ENCODE measurements around the gene LRRC61. TPM values are rescaled to one million over a fixed set of nuclear protein-coding genes. Genes with fewer than 3 reads are reported as not detected.
"Not testable (repeated sequence)": the region's sequence is repeated elsewhere in the genome, so short reads cannot be mapped to it uniquely, and the experiment has no call there.

Gene LRRC61, protein sequence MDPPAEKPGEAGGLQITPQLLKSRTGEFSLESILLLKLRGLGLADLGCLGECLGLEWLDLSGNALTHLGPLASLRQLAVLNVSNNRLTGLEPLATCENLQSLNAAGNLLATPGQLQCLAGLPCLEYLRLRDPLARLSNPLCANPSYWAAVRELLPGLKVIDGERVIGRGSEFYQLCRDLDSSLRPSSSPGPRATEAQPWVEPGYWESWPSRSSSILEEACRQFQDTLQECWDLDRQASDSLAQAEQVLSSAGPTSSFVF
- not detected in 2 replicates for total RNA-seq (2014; rRNA removed; shearing (Covaris generic))
- not detected in 2 replicates for polyA plus RNA-seq (2015; cell fraction: cytosol; rRNA removed)
- polyA plus RNA-seq (2015; cell fraction: nucleus; rRNA removed): not detected in 2 replicates

DNA sequence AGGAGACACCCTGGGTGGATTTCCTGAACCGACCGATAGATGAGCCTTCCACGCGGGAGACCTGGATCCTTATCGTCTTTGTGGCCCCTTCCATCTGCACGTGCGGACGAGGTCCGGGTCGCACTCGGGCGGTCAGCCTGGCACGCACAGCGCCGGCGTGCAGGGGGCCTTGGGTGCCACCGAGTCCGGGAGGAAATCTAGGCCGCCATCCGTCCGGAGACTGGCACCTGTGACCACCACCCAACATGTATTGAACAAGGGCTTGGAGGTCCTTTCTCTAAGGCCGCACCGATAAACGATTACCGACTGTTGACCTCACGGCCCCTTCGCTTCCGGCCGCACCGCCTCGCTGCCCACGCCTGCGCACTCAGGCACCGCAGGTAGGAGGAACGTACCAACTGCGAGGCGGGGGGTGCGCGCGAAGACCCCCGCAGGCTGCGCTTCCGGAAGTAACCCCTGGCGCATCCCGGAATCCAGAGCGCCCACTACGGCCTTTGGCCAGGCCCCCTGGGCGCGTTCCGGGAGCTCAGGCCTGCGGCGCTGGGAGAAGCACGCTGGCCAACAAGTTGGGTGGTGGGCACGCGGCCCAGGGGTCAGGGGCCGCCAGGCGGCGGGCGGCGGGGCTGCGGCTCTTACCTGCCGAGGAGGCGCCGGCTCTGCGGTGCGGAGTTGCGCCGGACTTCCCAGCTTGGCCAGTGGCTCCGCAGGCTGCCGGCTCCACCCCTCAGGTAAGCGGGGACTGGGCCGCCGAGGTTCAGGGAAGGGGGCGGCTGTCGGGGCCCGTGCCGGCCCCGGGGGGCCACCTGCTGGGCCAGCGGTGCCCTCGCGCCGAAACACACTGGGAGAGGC, at the start of gene LRRC61, which contains the start of gene ACTR3C:
TSS of gene LRRC61 (plus strand) at position 523 of the 849 bp plus-strand sequence. CDS start 13,507 bp downstream, outside the sequence.
TSS of gene ACTR3C (minus strand) at position 713 of the 849 bp plus-strand sequence. CDS start 28,249 bp downstream, outside the sequence.
- in situ Hi-C loops (cut with HindIII; ENCODE audit: low pct_unique_long_range_greater_than_20kb, low sequenced_read_pairs): no loop called here
- no peak for DNase-seq (ENCODE audit: low read depth, low spot score)

DNA sequence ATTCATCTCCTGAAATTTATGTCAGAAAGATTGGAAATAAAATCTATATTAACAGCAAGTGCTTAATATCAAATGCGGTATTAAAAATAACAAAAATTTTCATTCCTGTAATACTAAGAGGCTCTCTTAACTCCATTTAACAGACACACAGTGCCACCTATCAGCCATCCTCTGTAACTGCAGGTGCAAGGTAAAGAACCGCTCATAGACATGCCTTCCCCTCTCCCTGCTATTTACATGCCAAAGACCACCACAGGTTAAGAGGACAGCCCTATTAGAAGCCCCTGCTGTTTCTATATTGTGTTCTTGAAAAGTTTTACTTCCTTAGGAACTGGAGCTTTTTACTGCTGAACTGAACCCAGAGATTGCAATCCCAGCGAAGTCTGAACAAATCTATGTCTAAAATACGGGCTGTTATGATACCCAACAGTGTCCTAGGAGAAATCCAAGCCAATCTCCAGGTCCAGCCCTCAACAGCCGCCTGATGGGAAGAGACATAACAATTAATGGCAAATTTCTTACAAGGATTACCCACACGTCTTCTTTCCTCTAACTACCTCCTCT, 46.9 kb upstream of the LRRC61 start:
- peak; percentile 66 for DNase-seq (ENCODE audit: low read depth, low spot score)
- in situ Hi-C loops (cut with HindIII; ENCODE audit: low pct_unique_long_range_greater_than_20kb, low sequenced_read_pairs): not testable (repeated sequence)

DNA sequence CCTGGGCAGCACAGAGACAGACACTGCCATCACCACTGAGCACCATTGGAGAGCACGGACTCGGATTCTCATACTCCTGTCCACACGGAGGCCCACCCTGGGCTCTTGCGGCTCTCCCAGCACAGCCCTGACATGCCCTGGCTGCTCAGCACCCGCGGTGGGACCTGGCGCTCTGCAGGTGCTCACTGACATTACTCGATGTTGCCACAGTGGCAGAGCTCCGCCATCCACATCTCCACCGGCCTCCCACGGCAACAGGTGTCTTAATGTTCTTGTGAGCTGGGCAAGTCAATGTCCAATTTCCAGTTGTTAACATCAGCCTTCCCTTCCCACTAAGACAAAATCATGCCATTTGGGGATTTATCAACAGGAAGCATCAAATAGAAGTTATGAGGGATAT, 44.8 kb upstream of the LRRC61 start:
- DNase-seq (ENCODE audit: low read depth, low spot score); in situ Hi-C loops (cut with HindIII; ENCODE audit: low pct_unique_long_range_greater_than_20kb, low sequenced_read_pairs): not testable (repeated sequence)

DNA sequence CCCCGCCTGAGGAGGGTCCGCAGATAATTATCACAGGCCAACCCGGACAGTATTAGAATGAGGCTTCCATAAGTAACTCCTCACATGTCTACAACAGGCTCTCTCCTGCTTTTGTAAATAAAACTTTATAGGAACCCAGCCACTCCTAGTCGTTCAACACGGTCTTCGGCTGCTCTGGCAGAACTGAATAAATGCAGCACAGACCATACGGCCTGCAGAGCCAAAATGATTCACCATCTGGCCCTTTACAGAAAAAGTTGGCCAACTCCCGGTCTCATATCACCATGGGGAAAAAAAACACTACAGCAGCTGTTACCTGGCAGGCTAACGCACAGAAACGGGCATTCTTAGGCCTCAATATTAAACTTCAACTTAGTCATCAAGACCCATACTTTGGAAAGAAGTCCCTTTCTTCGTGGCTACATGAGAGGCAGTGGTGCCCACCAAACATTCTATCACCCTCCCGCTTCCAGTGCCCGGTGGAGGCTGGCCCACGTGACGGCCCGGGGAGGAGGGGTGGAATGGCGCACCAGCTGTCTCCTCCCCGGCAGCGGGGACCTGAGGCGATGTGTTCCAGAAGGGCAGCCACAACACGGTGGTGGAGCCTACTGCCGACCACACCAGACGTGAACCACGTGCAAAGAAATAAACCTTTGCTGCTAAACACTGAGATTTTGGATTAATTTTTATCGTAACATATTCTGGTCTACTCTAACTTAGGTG, 41.3 kb upstream of the LRRC61 start:
- DNase-seq (ENCODE audit: low read depth, low spot score); in situ Hi-C loops (cut with HindIII; ENCODE audit: low pct_unique_long_range_greater_than_20kb, low sequenced_read_pairs): not testable (repeated sequence)

DNA sequence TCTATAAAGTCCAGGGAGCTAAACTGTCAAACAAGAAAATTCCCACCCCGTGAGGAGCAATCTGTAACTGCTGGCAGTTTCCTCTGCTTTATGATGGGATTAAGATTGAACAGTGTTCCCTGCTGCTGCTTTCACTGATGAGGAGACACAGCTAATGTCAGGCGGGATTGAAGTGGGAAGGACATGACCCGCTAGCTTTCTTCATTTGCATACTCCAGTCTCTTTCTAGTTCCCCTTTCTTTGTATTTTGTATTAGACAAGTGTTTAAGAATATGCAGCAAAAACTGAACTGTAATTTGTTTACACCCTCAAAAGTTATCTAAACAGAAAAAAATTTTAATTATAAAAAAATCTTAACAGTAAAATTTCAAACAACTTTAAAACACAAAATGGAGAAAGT, 40.0 kb upstream of the LRRC61 start:
- DNase-seq (ENCODE audit: low read depth, low spot score); in situ Hi-C loops (cut with HindIII; ENCODE audit: low pct_unique_long_range_greater_than_20kb, low sequenced_read_pairs): not testable (repeated sequence)

DNA sequence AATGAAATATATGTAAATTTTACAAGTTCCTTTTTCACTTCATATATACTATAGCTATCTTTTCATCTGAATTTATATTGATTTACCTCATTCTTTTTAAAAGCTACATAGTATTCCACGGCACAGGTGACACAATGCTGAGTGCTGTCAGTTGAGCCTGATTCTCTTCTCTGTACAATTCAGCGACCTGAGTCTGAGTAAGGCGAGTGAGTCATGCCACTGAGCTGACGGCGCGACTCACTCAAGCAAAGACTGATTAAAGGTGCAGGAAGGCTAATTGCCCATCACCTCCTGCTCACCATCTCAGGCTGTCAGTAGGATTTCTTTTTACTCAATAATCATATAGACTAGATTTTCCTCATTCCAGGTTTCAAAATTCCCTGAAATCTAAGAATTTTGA, 39.5 kb upstream of the LRRC61 start:
- in situ Hi-C loops (cut with HindIII; ENCODE audit: low pct_unique_long_range_greater_than_20kb, low sequenced_read_pairs); DNase-seq (ENCODE audit: low read depth, low spot score): not testable (repeated sequence)

DNA sequence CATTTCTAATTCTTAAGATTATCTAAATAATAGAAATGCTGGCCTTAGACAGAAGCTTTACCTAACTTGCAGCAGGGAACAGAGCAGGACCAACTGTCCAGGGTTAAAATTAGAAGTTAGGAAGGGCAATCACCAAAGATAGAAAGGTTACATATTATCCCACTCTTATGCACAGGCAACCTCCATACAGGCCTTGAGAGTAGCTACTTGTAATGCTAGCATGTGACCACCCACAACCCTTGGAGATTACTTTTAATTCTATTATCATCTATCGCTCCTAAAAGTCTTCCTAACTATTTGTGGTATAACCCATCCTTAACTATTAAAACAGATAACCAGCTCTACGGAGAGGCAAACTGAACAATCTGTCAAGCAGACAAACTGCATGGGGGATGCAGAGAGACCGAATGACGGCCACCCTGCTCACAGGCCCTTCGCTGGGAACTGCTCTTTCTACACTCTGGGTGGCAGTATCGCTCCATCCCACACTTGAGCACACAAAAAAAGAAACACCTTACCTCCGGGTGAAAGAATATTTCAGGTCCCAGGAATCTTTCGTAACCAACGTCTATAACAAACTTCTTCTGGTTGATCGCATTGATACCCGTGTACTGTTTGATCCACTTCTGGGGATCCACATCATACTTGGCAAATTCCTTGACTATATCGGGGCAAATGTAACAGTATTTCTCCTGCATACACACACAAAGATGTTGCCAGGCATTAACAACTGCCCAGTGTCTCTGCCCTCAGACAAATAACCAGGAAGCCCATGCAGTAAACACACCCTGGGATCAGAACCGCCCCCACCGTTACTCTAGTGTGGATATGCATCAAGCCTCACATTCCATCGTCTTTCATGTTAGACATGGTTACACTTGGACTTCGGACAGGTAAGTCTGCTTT, 37.1 kb upstream of the LRRC61 start:
- in situ Hi-C loops (cut with HindIII; ENCODE audit: low pct_unique_long_range_greater_than_20kb, low sequenced_read_pairs): not testable (repeated sequence)
- peak; percentile 48 for DNase-seq (ENCODE audit: low read depth, low spot score)

DNA sequence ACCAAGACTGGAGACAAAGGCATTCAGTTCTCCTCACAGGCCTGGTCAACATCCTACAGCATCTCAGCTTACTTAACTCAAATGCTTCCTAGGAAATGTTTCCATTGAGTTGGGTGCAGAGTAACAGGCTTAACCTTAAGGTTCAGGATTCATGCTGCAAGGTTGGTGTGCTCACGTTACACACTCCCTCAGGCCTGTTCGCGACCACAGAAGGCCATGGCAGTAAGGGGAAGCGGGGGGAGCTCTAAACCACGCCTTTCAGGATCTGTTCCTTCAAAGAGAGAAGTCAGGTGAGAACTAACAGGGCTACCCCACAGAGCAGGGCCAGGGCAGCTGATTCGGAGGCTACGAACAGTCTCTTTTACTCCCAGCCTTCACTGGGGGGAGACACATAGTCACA, 35.3 kb upstream of the LRRC61 start:
- in situ Hi-C loops (cut with HindIII; ENCODE audit: low pct_unique_long_range_greater_than_20kb, low sequenced_read_pairs); DNase-seq (ENCODE audit: low read depth, low spot score): not testable (repeated sequence)

DNA sequence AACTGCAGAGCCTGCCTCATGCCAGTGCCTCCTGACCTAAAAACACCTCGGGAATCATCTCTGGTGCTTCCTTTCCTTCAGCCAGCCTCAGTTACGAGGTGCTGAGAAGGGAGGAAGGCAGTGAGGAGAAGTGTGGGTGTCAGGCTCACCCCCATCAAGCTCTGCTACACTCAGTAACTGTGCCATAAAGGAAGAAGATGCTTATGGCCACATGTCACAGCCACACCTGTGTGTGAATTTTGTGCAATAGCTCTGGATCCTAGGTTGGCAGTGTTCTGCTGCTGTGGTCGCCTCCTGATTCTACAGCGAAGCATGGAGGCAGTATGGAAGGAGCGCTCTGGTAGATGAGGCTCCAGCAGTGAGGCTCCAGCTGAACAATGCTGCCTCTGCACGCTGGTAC, 34.3 kb upstream of the LRRC61 start:
- in situ Hi-C loops (cut with HindIII; ENCODE audit: low pct_unique_long_range_greater_than_20kb, low sequenced_read_pairs); DNase-seq (ENCODE audit: low read depth, low spot score): not testable (repeated sequence)

DNA sequence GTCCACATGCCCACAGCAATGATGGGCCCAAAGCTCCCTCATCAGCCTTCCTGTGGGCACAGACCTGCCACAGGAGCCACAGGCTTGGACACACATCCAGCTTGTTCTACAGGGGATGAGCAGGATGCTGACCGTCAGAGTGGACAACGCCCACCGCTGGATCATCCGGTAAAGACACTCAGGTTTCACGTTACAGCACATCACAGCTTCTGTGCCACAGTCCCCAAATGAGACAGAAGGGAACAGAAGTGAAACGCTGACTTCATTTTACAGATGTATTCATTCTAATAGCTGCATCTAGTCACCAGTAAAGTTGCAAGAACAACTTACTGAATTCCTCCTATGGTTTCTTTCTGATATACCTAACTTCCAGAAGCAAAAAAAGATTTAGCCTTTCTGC, 32.8 kb upstream of the LRRC61 start:
- DNase-seq (ENCODE audit: low read depth, low spot score); in situ Hi-C loops (cut with HindIII; ENCODE audit: low pct_unique_long_range_greater_than_20kb, low sequenced_read_pairs): not testable (repeated sequence)

DNA sequence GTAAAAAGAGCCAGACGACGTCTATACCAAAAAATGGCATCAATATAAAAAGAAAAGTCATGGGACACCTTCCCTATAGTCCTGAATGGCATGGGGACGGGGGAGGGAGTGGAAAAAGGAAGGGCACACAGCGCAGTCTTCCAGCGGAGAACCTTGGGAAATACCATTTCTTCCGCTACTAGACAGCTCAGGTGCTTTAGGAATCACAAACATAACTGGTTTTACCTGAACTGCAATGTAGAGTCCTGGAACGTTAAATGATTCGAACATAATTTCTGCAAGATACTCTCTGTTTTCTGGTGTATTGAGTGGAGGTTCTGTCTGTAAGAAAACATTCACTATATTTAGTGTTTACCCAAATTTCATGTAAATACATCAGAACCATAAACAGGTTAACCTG, 28.1 kb upstream of the LRRC61 start:
- DNase-seq (ENCODE audit: low read depth, low spot score); in situ Hi-C loops (cut with HindIII; ENCODE audit: low pct_unique_long_range_greater_than_20kb, low sequenced_read_pairs): not testable (repeated sequence)

DNA sequence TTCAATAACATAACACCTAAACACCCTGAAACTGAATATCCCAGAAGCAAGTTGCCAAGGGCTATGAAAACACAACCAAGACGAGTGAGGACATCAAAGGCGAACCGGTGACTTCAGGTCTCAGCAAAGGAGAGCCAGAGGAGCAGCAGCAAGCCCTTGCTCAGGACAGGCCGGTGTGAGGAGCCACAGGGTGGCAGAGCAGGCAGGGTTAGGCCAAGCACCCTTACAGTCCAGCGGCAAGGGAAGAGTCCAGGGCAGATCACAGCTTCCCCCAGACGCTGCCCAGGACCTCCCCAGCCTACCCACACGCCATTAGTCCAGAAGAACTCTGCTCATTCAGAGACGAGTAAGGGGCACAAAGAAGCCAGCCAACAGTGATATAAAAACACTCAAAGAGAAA, 27.5 kb upstream of the LRRC61 start:
- in situ Hi-C loops (cut with HindIII; ENCODE audit: low pct_unique_long_range_greater_than_20kb, low sequenced_read_pairs); DNase-seq (ENCODE audit: low read depth, low spot score): not testable (repeated sequence)

DNA sequence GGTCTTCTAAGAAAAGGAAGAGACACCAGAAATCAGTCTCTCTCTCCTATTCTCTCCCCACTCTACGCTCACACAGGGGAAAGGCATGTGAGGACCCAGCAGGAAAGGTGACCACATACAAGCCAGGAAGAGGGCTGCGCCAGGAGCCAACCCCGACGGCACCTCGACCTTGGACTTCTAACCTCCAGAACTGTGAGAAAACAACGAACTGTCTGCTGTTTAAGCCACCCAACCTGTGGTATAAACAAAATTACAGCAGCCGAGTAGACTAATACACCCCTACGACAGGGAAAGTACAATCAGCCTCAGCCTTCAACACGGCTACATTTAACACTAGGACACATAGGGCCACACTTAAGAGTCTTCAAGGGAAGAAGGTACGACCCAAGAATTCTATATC, 26.4 kb upstream of the LRRC61 start:
- in situ Hi-C loops (cut with HindIII; ENCODE audit: low pct_unique_long_range_greater_than_20kb, low sequenced_read_pairs); DNase-seq (ENCODE audit: low read depth, low spot score): not testable (repeated sequence)

DNA sequence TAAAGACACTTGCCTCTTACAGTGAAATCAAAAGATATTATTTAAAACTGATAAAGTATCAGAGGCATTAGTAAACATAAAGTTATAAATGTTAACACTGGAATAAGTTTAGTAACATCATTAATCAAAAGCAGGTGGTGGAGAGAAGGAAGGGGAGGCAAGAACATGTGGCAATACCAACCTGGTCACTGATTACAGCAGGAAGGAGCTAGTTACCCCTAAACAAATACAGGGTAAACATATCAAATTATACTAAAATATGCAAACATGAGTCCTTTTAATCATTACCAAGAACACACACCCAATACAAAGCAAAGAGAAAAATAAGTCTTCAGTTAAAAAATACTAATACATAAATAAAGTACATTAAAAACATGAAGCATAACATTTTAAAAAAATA, 25.2 kb upstream of the LRRC61 start:
- in situ Hi-C loops (cut with HindIII; ENCODE audit: low pct_unique_long_range_greater_than_20kb, low sequenced_read_pairs); DNase-seq (ENCODE audit: low read depth, low spot score): not testable (repeated sequence)

DNA sequence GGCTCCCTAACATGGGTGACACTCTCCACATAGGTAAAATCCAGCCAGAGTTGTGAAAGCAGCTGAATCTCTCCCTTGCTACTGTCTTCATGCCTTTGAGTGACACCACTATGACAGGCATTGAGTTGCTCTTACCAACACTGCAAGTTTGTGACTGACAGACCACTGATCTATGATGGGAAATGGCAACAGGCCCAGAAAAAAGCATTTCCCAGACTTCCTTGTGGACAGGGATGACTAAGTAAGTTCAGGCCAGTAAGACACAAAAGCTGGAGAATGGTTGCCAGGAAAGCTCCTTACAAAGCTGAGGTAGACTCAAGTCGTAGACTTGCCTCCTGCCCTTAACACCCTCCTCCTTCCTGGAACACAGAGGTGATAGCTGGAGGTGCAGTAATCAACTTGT, 20.2 kb upstream of the LRRC61 start:
- in situ Hi-C loops (cut with HindIII; ENCODE audit: low pct_unique_long_range_greater_than_20kb, low sequenced_read_pairs); DNase-seq (ENCODE audit: low read depth, low spot score): not testable (repeated sequence)

DNA sequence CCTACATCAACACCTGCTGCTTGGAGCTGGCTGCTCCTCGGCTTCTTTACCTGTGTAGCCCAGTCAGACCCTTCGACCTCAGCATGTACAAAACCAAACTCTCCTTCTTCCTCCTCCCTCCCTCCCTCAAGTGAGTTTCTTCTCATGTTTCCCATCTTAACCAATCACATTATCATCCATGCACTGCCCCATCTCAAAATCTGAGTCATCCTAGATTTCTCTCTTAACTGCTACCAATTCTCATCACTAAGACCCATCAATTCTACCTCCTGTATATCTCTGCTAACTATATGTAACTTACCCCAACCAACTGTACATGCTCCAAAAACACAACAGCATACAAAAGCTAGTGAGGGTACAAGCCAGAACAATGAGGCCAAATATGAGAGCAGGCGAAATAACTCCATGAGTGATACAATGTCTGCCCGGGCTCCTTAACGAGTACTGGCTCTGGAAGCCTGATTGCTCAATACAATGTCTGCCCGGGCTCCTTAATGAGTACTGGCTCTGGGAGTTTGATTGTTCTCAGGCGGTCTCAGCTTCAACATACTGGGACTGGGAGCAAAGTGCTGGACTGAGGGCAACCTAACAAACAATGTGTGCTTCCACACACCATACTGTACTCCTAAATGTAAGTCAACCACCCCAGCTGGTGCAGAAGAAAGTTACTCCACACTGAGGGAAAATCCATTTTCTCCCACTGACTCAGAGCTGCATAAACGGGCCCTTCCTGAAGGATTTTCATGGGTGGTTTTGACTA, 18.5 kb upstream of the LRRC61 start:
- in situ Hi-C loops (cut with HindIII; ENCODE audit: low pct_unique_long_range_greater_than_20kb, low sequenced_read_pairs); DNase-seq (ENCODE audit: low read depth, low spot score): not testable (repeated sequence)
